ENCODE results near the gene ABLIM2.

DNA sequence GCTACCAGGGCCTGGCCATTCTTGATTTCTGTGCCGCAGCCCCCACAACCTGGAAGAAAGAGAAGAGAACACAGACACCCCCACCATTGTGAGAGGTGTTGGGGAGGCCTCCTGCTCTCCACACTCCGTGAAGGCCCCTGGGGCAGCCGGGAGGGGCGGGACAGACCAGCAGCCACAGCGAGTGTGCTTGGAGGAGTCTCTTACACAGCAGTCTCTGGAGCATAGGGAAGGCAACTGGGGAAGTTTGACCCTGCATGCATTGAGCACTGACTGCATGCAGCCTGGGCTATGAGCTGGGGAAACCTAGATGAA, 77.9 kb downstream of the ABLIM2 start:
- TF ChIP-seq, protein P1, sequence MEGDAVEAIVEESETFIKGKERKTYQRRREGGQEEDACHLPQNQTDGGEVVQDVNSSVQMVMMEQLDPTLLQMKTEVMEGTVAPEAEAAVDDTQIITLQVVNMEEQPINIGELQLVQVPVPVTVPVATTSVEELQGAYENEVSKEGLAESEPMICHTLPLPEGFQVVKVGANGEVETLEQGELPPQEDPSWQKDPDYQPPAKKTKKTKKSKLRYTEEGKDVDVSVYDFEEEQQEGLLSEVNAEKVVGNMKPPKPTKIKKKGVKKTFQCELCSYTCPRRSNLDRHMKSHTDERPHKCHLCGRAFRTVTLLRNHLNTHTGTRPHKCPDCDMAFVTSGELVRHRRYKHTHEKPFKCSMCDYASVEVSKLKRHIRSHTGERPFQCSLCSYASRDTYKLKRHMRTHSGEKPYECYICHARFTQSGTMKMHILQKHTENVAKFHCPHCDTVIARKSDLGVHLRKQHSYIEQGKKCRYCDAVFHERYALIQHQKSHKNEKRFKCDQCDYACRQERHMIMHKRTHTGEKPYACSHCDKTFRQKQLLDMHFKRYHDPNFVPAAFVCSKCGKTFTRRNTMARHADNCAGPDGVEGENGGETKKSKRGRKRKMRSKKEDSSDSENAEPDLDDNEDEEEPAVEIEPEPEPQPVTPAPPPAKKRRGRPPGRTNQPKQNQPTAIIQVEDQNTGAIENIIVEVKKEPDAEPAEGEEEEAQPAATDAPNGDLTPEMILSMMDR (IDR thresholded peaks at IDR 0.05; ENCODE audit: poor library complexity, severe bottlenecking), result no peak
- TF ChIP-seq, protein P2, sequence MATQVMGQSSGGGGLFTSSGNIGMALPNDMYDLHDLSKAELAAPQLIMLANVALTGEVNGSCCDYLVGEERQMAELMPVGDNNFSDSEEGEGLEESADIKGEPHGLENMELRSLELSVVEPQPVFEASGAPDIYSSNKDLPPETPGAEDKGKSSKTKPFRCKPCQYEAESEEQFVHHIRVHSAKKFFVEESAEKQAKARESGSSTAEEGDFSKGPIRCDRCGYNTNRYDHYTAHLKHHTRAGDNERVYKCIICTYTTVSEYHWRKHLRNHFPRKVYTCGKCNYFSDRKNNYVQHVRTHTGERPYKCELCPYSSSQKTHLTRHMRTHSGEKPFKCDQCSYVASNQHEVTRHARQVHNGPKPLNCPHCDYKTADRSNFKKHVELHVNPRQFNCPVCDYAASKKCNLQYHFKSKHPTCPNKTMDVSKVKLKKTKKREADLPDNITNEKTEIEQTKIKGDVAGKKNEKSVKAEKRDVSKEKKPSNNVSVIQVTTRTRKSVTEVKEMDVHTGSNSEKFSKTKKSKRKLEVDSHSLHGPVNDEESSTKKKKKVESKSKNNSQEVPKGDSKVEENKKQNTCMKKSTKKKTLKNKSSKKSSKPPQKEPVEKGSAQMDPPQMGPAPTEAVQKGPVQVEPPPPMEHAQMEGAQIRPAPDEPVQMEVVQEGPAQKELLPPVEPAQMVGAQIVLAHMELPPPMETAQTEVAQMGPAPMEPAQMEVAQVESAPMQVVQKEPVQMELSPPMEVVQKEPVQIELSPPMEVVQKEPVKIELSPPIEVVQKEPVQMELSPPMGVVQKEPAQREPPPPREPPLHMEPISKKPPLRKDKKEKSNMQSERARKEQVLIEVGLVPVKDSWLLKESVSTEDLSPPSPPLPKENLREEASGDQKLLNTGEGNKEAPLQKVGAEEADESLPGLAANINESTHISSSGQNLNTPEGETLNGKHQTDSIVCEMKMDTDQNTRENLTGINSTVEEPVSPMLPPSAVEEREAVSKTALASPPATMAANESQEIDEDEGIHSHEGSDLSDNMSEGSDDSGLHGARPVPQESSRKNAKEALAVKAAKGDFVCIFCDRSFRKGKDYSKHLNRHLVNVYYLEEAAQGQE (IDR thresholded peaks at IDR 0.05; ENCODE audit: borderline replicate concordance), result no peak

Measured in neural cell (in vitro differentiated cells).